ENCODE data around the gene F7. TPM values are rescaled to one million over a fixed set of nuclear protein-coding genes. Genes with fewer than 3 reads are reported as not detected.
A peak's percentile ranks its signal among the peaks of the same experiment; 100 is the strongest.

F7 gene
- total RNA-seq, 1 donor from 2014 or later, result 0.60 TPM

- H3K9me3 Mint-ChIP-seq (ENCODE audit: low read depth), result peaks cover 15% of the 10 kb centered on the region
- H3K4me3 Mint-ChIP-seq (ENCODE audit: unreplicated experiment), result no peak overlapping the region
- peak; percentile 86 for DNase-seq (ENCODE audit: low spot score)
- H3K4me1 Mint-ChIP-seq (ENCODE audit: low read depth), result no peaks in the 10 kb centered on the region
- TF ChIP-seq CTCF (IDR thresholded peaks at IDR 0.05), result no peak
- no peak overlapping the region for H3K27ac Mint-ChIP-seq (ENCODE audit: unreplicated experiment)
- H3K27me3 Mint-ChIP-seq (ENCODE audit: low read depth), result peaks cover 1% of the 10 kb centered on the region
- H3K36me3 Mint-ChIP-seq (ENCODE audit: low read depth), result peaks cover 7% of the 10 kb centered on the region
Measured at GRCh38 chr13:113074401-113074800, 31.2 kb upstream of the F7 start.

GRCh38 chr13:113074876-113075275 is 30.7 kb upstream of the F7 start:
- Mint-ChIP-seq H3K36me3 (ENCODE audit: low read depth) (peaks cover 7% of the 10 kb centered on the region), H3K27me3 (ENCODE audit: low read depth) (peaks cover 3% of the 10 kb centered on the region), H3K27ac (ENCODE audit: unreplicated experiment) (no peak overlapping the region), H3K4me1 (ENCODE audit: low read depth) (no peaks in the 10 kb centered on the region), H3K4me3 (ENCODE audit: unreplicated experiment) (no peak overlapping the region), H3K9me3 (ENCODE audit: low read depth) (peaks cover 15% of the 10 kb centered on the region)
- DNase-seq (ENCODE audit: low spot score), result peak; percentile 77
- TF ChIP-seq CTCF (IDR thresholded peaks at IDR 0.05), result no peak

GRCh38 chr13:113075711-113076110 is 29.9 kb upstream of the F7 start:
- Mint-ChIP-seq H3K4me1 (ENCODE audit: low read depth) (no peaks in the 10 kb centered on the region), H3K27me3 (ENCODE audit: low read depth) (peaks cover 3% of the 10 kb centered on the region), H3K9me3 (ENCODE audit: low read depth) (peaks cover 15% of the 10 kb centered on the region), H3K4me3 (ENCODE audit: unreplicated experiment) (no peak overlapping the region), H3K27ac (ENCODE audit: unreplicated experiment) (no peak overlapping the region), H3K36me3 (ENCODE audit: low read depth) (peaks cover 7% of the 10 kb centered on the region)
- peak; percentile 92 for DNase-seq (ENCODE audit: low spot score)
- TF ChIP-seq CTCF (IDR thresholded peaks at IDR 0.05), result no peak

- Mint-ChIP-seq H3K27ac (ENCODE audit: unreplicated experiment) (no peak overlapping the region), H3K9me3 (ENCODE audit: low read depth) (peaks cover 11% of the 10 kb centered on the region), H3K36me3 (ENCODE audit: low read depth) (peaks cover 7% of the 10 kb centered on the region), H3K4me1 (ENCODE audit: low read depth) (no peaks in the 10 kb centered on the region), H3K4me3 (ENCODE audit: unreplicated experiment) (no peak overlapping the region), H3K27me3 (ENCODE audit: low read depth) (peaks cover 6% of the 10 kb centered on the region)
- peak; percentile 83 for DNase-seq (ENCODE audit: low spot score)
- no peak for TF ChIP-seq CTCF (IDR thresholded peaks at IDR 0.05)
Measured at GRCh38 chr13:113076681-113077401, 28.8 kb upstream of the F7 start.

- DNase-seq (ENCODE audit: low spot score), result peak; percentile 63
- H3K4me1 Mint-ChIP-seq (ENCODE audit: low read depth), result no peaks in the 10 kb centered on the region
- no peak overlapping the region for H3K27ac Mint-ChIP-seq (ENCODE audit: unreplicated experiment)
- no peak for TF ChIP-seq CTCF (IDR thresholded peaks at IDR 0.05)
- peaks cover 6% of the 10 kb centered on the region for H3K27me3 Mint-ChIP-seq (ENCODE audit: low read depth)
- H3K4me3 Mint-ChIP-seq (ENCODE audit: unreplicated experiment), result no peak overlapping the region
- H3K9me3 Mint-ChIP-seq (ENCODE audit: low read depth), result peaks cover 5% of the 10 kb centered on the region
- peaks cover 5% of the 10 kb centered on the region for H3K36me3 Mint-ChIP-seq (ENCODE audit: low read depth)
Measured at GRCh38 chr13:113077566-113077952, 28.0 kb upstream of the F7 start.
